Cerebellar cortex (tissue), 1 donor: ENCODE results near the gene TSC22D3.
"Not testable (repeated sequence)": the region's sequence is repeated elsewhere in the genome, so short reads cannot be mapped to it uniquely, and the experiment has no call there.

Experiments
- DNase-seq: peaks from one replicate; pipeline ENCODE4 v3.0.0-alpha.2; 2015; ENCODE audit warnings: low spot score

The TSC22D3 gene

DNA sequence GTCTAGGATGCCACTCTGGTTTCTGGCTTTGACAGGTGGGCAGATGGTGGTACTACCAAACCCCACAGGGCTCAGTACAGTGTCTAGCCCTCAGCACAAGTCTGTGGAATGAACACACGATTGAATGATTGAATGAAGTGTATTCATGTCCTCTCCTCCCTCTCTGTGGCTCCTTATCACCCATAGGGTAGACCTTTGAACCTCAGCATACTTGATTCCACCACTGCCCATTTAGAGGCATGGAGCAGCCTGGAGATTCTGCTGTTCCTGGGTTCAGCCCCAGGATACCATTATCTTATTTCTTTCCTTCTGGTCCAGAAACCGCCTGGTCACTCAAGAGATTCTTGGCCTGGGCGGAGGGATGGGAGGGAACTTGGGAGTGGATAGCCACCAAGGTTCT, 93.3 kb downstream of the TSC22D3 start:
- DNase-seq: no peak

- no peak for DNase-seq
Measured at GRCh38 chrX:107678957-107679740, 96.4 kb downstream of the TSC22D3 start.

GRCh38 chrX:107677909-107678308, 97.7 kb downstream of the TSC22D3 start:
- DNase-seq: no peak

DNA sequence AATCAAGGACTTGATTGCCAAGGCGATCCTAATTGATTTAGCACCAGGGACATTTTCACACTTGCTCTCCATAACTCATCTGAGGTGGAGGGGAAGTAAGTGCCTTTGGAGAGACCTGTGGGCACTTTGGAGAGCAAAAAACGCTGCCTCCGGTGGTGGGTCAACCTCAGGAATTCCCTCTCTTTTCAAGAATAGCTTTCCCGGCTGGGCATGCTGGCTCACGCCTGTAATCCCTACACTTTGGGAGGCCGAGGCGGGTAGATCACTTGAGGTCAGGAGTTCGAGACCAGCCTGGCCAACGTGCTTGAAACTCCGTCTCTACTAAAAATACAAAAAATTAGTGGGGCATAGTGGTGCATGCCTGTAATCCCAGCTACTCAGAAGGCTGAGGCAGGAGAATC, 98.1 kb downstream of the TSC22D3 start:
- DNase-seq: no peak

- DNase-seq: peak; percentile 46
Measured at GRCh38 chrX:107676559-107677378, 98.8 kb downstream of the TSC22D3 start.

DNA sequence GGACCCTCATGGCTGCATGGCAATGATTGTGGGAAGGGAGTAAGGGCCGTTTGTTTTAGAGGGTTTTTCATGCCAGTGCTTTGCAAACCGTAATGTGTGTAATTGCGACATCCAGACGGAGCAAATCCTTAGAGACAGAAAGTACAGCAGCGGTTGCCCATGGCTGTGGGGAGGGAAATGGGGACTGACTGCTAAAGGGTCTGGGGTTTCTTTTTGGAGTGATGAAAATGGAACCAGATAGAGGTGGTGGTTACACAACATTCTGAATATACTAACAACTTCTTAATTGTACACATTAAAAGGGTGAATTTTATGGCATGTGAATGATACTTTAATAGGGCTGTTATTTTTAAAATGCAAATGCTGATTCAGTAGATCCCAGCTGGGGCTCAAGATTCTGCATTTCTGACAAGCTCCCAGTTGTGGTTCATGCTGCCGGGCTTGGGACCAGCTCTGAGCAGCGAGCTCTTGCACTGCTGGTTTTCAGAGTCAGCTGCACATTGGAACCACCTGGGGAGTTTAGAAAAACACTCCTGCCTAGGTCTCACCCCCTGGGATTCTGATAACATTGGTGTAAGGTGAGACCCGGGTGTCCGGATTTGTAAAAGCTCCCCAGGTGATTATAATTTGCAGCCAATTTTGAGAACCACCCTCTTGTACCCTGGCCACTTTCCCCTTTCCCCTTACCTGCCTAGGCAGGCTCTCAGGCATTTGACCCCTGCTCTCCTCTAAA, 99.6 kb downstream of the TSC22D3 start:
- peak; percentile 9 for DNase-seq

DNA sequence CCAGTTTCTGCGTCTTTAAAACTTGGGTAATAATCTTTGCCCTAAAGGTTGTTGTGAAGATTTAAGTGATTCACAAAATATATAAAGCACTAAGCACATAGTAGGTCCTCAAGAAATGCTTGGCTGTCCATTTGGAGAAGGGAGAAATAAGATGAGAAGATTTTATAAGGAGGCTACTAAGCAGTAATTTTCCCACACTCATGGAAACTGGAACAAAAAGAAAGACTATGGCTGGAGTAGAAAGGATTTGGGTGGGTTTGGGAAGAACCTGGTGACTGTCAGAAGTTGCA, 100.3 kb downstream of the TSC22D3 start:
- no peak for DNase-seq

DNA sequence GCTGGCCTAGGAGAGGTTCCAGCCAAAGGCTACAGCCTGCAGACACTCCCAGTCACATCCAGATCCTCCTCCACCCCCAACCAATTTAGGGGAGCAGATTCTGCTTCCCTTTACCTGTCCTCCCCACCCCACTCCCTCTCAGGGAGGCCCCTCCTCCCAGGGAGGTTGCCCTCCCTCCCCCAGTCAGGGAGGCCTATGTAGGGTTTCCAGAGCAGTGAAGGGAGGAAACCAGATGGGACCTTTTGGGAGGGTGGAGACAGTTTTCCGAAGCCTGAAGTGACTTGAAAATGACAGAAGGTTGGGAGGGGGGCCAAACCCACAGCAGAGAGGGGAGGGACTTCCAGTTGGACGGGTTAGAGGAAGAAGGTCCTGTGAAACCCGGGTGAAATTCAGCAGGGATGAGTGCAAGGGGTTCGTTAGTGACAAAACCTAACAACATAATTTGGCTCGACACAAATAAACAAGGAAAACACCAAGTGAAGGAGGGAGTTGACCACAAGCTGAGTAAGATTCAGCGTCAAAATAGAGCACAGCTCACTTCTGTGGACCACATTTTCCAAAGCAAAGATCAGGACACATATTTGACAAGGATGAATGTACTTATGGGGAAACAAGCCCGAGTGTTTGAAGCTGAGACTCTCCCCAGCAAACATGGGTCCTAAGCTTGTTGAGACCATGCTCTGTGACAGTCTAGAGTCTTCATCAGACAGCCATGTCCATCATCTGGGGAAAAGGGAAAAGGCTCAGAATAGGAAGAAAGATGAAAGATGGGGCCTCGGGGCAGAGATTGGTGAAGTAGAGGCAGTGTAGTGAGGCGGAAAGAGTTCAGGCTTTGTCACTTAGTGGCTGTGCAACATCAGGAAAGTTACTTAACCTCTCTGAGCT, 100.9 kb downstream of the TSC22D3 start:
- DNase-seq: peak; percentile 74

GRCh38 chrX:107673933-107674479, 101.6 kb downstream of the TSC22D3 start:
- DNase-seq: no peak

- DNase-seq: no peak
Measured at GRCh38 chrX:107673431-107673830, 102.2 kb downstream of the TSC22D3 start.

DNA sequence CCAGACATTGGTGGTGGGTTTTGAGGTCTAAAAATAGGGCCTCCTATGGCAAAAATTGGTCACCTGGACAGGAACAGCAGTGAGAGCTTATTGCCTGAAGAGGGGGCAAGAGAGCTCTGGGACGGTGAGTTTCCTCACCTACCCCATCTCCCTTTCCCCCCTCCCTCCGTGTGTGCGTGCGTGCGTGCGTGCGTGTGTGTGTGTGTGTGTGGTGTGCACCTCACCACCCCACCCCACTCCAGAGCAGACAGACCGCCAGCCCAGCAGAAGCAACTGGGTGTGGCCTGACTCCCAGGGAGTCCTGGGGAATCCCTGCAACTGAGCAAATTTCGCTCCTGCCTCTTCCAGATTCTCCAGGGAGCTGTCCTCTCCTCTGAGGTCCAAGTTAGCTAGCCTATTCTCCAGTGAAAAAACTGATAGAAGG, 102.6 kb downstream of the TSC22D3 start:
- peak; percentile 63 for DNase-seq

GRCh38 chrX:107671256-107671655, 104.3 kb downstream of the TSC22D3 start:
- DNase-seq: not testable (repeated sequence)

DNA sequence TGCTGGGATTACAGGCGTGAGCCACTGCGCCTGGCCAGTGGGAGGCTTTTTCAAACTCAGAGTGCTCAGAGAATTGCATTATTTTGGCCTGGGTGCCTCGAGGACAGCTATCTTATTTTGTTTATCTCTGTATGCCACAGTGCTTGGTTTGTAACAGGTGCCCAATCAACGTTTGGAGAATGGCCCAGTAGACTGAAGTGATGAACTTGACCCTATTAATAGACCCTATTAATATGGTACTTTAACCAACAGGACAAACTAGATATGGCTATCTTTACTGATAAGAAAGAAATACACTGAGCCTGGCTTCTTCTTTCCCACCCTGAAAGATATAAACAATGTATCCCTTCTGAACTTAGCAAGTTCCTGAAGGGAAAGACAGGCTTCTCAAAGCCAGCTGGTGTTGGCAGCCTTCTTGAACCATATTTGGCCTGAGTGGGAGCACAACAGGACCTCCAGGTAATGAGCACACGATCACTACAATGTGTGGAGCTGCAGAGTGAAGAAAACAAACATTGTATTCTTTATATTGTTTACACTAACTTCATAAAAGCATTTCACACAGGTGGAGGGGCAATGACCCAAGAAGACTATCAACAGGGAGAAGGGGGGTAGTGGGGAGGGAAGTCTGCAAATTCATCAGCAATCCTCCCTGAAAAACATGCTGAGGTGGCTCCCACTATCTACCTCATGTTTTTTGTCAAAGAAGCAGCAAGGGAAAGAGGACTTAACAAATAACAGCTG, 105.5 kb downstream of the TSC22D3 start:
- peak; percentile 74 for DNase-seq

DNA sequence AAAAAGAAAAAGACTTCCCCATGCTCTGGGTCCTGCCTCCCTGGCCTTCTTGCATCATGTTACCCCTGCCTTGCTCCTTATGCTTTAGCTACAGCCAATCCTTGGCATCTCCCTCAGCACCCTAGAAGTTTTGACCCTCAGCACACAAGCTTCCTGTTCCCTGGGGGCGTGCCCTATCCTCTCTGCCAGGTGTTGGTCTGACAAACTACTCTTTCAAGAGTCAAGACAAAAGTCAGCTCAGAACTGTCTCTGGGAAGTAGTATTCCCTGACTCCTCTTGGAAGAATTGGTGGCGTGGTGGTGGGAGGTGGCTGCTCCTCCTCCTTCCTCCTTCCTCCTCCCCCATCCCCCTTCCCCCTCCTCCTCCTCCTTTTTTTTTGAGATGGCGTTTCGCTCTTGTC, 106.3 kb downstream of the TSC22D3 start:
- DNase-seq: no peak

DNA sequence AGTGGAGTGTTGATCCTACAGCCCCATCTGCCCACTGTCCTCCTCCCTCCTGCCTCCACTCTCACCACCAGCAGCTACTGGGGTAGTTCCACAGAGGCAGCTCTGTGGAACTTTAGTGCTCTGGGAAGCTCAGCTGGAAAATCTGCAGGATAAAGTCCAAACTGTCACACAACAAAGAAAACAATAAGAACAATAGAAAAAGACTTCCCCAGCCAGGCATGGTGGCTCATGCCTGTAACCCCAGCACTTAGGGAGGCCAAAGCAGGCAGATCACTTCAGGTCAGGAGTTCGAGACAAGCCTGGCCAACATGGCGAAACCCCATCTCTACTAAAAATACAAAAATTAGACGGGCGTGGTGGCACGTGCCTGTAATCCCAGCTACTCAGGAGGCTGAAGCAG, 106.9 kb downstream of the TSC22D3 start:
- DNase-seq: not testable (repeated sequence)

DNA sequence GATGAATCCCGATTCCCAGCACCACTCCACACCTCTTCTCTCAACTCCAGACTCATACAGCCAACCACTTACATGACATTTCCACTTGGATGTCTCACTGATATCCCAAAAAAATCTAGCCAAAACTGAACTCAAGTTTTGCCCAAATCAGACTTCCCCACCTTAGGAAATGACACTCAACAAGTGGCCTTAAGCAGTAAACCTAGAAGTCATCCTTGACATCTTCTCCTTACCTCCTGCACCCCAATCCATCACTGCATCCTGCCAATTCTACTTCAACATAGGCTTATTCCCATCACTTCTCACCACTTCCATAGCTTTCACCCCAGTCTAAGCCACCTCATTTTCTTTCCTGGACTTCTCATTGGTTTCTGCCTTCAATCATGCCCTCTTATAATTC, 108.2 kb downstream of the TSC22D3 start:
- DNase-seq: no peak

DNA sequence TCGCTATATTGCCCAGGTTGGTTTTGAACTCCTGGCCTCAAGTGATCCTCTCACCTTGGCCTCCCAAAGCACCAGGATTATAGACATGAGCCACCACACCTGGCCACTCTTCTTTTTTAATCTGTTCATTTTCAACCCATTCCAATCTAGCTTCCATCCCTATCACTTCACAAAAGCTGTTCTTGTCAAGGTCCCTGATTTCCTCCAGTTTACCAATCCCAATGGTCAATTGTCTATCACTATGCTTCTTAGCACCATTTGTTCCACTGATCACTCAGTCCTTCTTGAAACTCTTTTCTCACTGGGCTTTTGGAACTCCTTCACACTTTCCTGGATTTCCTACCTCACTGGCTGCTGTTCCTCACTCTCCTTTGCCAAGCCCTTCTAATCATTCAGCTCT, 108.7 kb downstream of the TSC22D3 start:
- DNase-seq: no peak
